Hematopoietic multipotent progenitor cell treated with erythropoietin and hydrocortisone succinate and interleukin-3 and kit ligand, for 4 days (in vitro differentiated cells): Measurements from ENCODE around the gene H2AZ2.
"Not testable (repeated sequence)": the region's sequence is repeated elsewhere in the genome, so short reads cannot be mapped to it uniquely, and the experiment has no call there.

ENCODE experiments used
- DNase-seq: peaks from one replicate; pipeline ENCODE4 v3.0.0-alpha.2; 2015

H2AZ2 gene

DNA sequence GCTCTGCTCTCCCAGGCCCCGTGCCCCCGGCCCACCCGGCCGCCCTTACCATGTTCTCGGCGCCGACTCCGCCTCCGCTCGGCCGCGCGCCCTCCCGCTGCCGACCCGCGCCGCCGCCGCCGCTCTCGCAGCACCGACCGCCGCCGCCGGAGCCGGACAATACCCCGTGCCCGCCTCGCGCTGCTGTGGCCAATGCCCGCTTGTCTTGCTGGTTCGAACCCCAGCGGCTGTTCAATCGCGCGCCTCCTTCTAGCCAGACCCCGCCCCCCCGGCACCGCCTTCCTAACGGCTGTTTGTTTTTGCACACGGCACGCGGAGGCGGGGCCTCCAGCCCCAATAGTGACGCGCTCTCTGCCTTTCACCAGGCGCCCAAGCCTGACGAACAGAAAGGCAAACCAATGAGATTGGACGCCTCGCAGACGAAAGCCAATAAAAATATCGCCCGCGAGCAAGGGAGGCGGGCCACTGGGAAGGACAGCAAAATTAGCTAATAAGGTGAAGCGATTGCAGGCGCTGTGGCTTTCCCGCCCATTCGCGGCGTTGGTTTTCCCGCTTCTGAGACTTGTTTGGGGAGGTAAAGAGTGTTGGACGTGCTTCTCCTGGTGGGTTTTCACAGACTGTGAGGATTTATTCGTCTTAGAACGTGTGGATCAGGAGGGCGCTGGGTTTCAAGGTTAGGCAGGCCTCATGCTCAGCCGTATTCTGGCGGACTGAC is at the start of gene H2AZ2:
Gene H2AZ2 (minus strand): TSS at position 168 of the 715 bp plus-strand sequence. CDS start 116 bp downstream, at position 52.
- DNase-seq: peak; percentile 100

- no peak for DNase-seq
These were observed 49.4 kb upstream of the H2AZ2 start for GRCh38 chr7:44897309-44897708.

DNA sequence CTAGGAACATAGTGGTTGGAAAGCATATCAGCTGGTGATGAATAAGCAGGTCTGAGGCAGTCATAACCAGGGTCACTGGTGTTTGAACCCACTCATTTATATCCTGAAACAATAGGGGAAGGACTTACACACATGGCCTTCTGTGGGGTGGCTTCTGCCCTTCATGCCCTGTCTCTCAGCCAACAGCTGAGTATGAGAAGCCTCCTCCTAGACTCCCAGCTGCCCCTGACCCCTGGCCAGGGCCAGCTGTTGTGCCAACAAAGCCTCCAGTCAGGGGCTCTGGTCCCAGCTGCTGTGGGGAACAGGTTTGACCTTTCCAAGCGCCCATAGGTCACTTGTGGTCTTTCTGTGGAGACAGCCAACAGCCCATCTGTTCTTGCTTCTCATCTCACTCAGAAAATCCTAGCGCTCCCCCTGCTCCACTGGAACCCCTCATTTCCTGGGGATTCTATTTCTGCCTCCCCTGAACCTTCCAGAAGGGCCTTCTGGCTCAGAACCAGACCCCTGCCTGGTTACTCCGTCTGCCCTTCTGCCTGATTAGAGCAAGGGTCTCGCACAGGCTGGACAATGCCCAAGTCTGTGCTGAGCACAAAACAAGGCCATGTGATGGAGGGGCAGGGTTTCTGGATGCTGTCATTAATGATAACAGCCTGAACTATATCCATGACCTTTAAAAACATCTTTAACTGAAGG is 47.1 kb upstream of the H2AZ2 start:
- DNase-seq: no peak

GRCh38 chr7:44893710-44894234 is 45.9 kb upstream of the H2AZ2 start:
- DNase-seq: peak; percentile 28

DNA sequence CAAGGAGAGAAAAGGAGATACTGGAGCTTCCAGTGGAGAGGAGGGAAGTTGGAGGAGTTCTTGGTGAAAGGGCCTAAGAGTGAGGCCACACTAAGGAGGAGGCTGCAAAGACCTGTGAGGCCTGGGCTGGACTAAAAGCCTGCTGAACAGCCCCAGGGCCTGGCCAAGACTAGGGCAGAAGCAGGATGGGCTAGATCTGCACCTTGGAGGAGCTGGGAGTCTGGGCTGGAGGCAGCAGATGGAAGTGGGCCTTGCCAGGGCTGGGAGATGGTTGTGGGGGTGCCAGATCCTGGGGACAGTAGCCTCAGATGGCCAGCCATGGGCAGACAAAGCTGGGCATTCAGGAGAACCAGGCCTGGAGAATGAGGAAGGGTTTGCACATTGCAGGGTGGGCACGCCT is 43.9 kb upstream of the H2AZ2 start:
- DNase-seq: no peak

DNA sequence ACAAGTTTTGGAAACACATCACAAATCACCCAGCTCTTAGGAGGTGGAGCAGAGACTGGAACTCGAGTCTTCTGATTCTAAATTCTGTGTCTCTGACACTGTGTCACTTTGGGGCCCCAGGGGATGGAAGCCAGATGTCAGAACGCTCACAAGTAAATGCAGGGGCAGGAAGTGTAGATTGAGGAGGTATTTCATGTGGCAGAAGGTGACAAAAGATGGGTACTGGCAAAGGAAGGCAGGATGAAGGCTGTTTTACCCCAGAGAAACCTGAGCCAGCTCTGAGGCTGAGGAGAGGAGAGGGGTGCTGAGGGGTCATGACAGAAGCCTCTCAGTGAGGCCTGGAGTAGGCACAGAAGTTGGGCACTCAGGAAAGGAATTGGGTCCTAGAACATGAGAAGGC is 43.5 kb upstream of the H2AZ2 start:
- no peak for DNase-seq

- DNase-seq: no peak
These were observed 41.3 kb upstream of the H2AZ2 start for GRCh38 chr7:44889086-44889781.

DNA sequence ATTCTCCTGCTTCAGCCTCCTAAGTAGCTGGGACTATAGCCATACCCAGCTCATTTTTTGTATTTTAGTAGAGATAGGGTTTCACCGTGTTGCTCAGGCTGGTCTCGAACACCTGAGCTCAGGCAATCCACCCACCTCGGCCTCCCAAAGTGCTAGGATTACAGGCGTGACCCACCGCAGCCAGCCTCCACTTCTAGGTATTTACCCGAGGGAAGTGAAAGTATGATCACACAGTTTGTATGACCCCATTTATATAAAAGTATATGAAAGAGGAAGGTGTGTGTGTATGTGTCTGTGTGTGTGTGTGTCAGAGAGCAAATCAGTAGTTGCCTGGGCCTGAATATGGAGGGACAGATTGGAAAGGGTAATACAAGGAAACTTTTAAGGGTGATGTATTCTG is 39.4 kb upstream of the H2AZ2 start:
- no peak for DNase-seq

DNA sequence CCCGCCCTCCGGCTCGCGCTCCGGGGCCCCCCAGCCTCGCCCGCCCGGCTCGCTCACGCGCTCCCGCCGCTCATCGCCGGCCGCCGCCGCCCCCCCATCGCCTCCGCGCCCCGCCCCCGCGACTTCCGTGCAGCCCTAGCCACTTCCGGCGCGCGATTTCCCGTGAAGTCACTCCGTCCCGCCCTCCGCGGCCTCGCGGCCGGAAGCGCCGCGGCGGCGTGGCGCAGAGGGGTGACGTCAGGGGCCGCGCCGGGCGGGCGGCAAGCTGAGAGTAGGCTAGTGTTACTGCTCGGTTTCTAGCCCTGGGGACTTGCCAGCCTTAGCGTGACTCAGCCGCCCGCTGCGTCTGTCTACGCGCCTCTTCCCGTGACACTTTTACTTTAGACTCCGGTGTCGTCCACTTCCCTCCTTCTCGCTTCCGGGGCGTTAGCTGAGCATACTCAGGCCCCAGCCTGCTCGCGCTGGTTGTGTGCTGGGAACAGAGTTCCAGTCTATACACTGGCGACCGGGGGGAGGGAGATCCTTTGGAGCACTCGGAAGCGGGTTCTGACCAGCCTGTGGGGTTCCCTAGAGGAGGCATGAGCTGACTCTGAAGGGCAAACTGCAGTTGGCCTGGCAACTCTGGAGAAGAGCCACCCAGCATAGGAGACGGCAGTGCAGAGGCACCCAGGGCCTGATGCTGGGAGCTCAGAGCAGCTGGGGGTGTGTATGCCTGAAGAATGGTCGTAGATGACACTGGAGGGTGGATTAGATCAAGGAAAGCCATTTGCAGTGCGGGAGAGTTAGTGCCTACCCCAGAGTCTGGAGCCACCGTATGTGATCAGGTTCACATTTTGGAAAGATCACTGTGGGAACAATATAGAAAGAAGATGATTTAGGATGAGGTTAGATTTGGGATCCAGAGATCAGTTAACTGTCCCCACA is 37.8 kb upstream of the H2AZ2 start, which contains the start of gene PURB:
Gene PURB (minus strand): TSS at position 137 of the 924 bp plus-strand sequence. CDS start 182 bp downstream, outside the sequence.
- peak; percentile 98 for DNase-seq

- peak; percentile 82 for DNase-seq
These were observed 36.9 kb upstream of the H2AZ2 start for GRCh38 chr7:44884621-44885393.

GRCh38 chr7:44883961-44884620 is 36.2 kb upstream of the H2AZ2 start:
- DNase-seq: no peak

GRCh38 chr7:44882899-44883298 is 35.0 kb upstream of the H2AZ2 start:
- DNase-seq: no peak

- DNase-seq: peak; percentile 70
These were observed 33.7 kb upstream of the H2AZ2 start for GRCh38 chr7:44881610-44882009.

- no peak for DNase-seq
These were observed 33.2 kb upstream of the H2AZ2 start for GRCh38 chr7:44881066-44881600.

DNA sequence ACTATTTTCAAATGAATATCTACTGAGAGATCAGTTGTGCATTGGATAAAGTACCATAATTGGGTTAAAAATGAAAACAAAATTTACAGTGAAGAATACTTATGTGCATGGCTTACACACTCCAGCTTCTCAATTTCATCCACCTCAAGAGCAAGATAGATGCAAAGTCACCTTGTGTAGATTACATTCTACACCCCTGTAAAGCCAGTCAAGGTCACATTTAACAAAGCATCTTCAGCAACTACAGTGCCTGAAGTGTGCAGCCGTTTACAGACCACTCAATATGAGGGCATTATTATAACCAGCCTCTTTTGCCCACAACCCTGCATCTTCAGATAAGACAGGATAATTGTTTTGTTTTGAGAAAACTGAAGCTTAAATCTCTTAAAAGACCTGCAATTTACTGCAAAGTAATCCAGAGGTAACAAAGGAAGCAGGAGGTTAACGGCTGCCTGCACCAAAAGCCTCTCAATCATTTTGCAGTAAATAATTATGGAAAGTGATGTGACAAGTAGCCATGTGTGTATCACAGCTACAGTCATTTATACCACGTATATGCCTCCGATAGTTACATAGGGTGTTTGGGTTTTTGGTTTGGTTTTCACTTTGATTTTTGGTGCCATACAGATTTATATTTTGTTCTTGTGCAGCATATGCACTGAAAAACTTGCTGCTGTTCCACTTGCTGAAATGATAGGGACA is 32.6 kb upstream of the H2AZ2 start:
- DNase-seq: no peak

- no peak for DNase-seq
These were observed 28.5 kb upstream of the H2AZ2 start for GRCh38 chr7:44876393-44876792.

GRCh38 chr7:44875241-44875640 is 27.4 kb upstream of the H2AZ2 start:
- no peak for DNase-seq

- DNase-seq: no peak
These were observed 24.9 kb upstream of the H2AZ2 start for GRCh38 chr7:44872787-44873186.

- not testable (repeated sequence) for DNase-seq
These were observed 24.0 kb upstream of the H2AZ2 start for GRCh38 chr7:44871918-44872317.

DNA sequence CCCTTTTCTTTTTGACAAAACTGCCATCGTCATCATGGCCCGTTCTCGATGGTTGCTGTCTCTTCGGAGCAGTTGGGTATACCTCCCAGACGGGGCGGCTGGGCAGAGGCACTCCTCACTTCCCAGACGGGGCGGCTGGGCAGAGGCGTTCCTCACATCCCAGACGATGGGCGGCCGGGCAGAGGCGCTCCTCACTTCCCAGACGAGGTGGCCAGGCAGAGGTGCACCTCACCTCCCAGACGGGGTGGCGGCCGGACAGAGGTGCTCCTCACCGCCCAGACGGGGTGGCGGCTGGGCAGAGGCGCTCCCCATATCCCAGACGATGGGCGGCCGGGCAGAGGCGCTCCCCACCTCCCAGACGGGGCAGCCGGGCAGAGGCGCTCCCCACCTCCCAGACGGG is 22.9 kb upstream of the H2AZ2 start:
- not testable (repeated sequence) for DNase-seq
